Nephron progenitor cell (in vitro differentiated cells): ENCODE measurements around the gene SPPL3.

Experiments used
- DNase-seq: peaks from one replicate; pipeline ENCODE4 v3.0.0; 2021
- H3K27ac Mint-ChIP-seq: 2 replicates; pipeline ENCODE4 v1.8.0; 2021; ENCODE audit warnings: mild to moderate bottlenecking, moderate library complexity, mixed read lengths
- H3K27me3 Mint-ChIP-seq: 2 replicates; pipeline ENCODE4 v1.8.0; 2021; ENCODE audit warnings: mild to moderate bottlenecking, low read depth, mixed read lengths; ENCODE audit not compliant: poor library complexity
- H3K36me3 Mint-ChIP-seq: 2 replicates; pipeline ENCODE4 v1.8.0; 2021; ENCODE audit warnings: low read depth, mixed read lengths
- H3K4me1 Mint-ChIP-seq: 2 replicates; pipeline ENCODE4 v1.8.0; 2021; ENCODE audit warnings: mixed read lengths
- H3K4me3 Mint-ChIP-seq: 2 replicates; pipeline ENCODE4 v1.8.0; 2021; ENCODE audit warnings: mild to moderate bottlenecking, moderate library complexity, mixed read lengths
- H3K9me3 Mint-ChIP-seq: 2 replicates; pipeline ENCODE4 v1.8.0; 2021; ENCODE audit warnings: mild to moderate bottlenecking, moderate library complexity, mixed read lengths
- CTCF ChIP-seq: fragments of 200-600 bp; sonication (generic); IDR thresholded peaks from 2 replicates; pipeline ENCODE4 v1.5.0; 2021; ENCODE audit warnings: antibody characterized with exemption

Gene SPPL3

DNA sequence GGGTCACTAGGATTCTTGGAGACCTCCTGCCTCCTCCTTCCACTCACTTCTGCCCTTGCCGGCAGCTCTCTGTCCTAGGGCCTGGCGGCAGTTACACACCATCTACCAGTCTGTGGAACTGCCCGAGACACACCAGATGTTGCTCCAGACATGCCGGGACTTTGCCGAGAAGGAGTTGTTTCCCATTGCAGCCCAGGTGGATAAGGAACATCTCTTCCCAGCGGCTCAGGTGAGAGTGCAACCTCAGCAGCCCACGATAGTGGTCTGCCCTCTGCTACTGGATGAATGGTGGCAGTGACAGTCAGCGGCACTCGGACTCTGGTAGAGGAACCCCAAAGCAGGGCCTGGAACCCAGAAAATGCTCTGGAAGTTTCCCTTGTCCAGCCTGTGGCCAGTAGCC lies 177.2 kb downstream of the SPPL3 start:
- DNase-seq: no peak
- Mint-ChIP-seq H3K4me1 (peaks cover 18% of the 10 kb centered on the region), H3K4me3 (no peak overlapping the region), H3K36me3 (peaks cover 47% of the 10 kb centered on the region), H3K27me3 (peaks cover 6% of the 10 kb centered on the region), H3K9me3 (peaks cover 4% of the 10 kb centered on the region), H3K27ac (no peak overlapping the region)
- TF ChIP-seq CTCF: no peak

DNA sequence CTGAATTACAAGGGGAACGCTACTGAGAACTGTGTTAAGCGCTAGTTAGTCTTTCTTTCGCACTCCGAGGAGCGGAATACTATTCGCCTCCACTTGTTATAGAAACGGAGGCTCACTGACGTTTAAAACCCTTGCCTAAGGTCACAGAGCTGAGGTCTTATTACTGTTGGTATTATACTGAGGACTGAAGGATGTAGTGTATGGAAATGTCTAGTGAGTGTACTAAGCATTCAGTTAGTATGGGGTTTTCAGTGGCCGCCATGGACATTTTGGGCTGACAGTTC lies 177.7 kb downstream of the SPPL3 start:
- H3K36me3 Mint-ChIP-seq: peaks cover 46% of the 10 kb centered on the region
- no peak overlapping the region for H3K27ac Mint-ChIP-seq
- DNase-seq: no peak
- H3K27me3 Mint-ChIP-seq: peaks cover 6% of the 10 kb centered on the region
- peaks cover 4% of the 10 kb centered on the region for H3K9me3 Mint-ChIP-seq
- TF ChIP-seq CTCF: no peak
- H3K4me1 Mint-ChIP-seq: peaks cover 18% of the 10 kb centered on the region
- peak overlapping the region; percentile 82 for H3K4me3 Mint-ChIP-seq

GRCh38 chr12:120725659-120726509 lies 178.3 kb downstream of the SPPL3 start, which contains the start of gene ACADS:
Gene ACADS (plus strand): TSS chr12:120725826. CDS start chr12:120725886, 60 bp downstream.
- Mint-ChIP-seq H3K4me1 (peaks cover 18% of the 10 kb centered on the region), H3K9me3 (peaks cover 4% of the 10 kb centered on the region), H3K36me3 (peaks cover 49% of the 10 kb centered on the region), H3K4me3 (peak within 1 kb of the TSS; percentile 82), H3K27ac (no peak within 1 kb of the TSS), H3K27me3 (peaks cover 6% of the 10 kb centered on the region)
- DNase-seq: peak; percentile 98
- no peak for TF ChIP-seq CTCF

DNA sequence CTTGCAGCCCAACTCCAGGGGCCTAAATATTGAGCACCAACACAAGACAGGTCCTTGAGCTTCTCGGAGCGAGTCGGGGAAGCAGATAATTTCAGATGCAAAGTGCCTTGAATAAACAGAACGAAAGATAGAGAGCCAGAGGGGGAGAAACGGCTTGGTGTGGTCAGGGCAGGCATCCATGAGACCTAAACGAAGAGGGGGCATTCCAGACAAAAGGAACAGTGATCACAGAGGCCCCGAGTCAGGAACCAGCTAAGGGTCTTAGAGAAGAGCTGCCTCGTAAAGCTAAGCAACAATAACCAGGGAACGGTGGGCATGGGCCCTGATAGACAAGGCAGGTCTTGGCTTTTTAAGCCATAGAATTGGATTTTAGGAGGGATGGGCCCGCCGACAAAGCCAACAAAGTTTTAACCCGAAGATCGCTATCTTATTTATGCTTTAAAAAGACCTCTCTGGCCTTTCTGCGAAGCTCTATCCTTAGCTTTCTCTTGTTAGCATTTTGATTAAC lies 179.0 kb downstream of the SPPL3 start:
- Mint-ChIP-seq H3K9me3 (no peaks in the 10 kb centered on the region), H3K36me3 (peaks cover 47% of the 10 kb centered on the region), H3K27me3 (peaks cover 6% of the 10 kb centered on the region), H3K4me1 (peaks cover 18% of the 10 kb centered on the region), H3K27ac (no peak overlapping the region), H3K4me3 (peak overlapping the region; percentile 82)
- TF ChIP-seq CTCF: no peak
- no peak for DNase-seq

GRCh38 chr12:120724720-120725119 lies 179.4 kb downstream of the SPPL3 start:
- Mint-ChIP-seq H3K9me3 (no peaks in the 10 kb centered on the region), H3K4me3 (peak overlapping the region; percentile 82), H3K4me1 (peaks cover 18% of the 10 kb centered on the region), H3K36me3 (peaks cover 46% of the 10 kb centered on the region), H3K27ac (no peak overlapping the region), H3K27me3 (peaks cover 6% of the 10 kb centered on the region)
- DNase-seq: no peak
- no peak for TF ChIP-seq CTCF

DNA sequence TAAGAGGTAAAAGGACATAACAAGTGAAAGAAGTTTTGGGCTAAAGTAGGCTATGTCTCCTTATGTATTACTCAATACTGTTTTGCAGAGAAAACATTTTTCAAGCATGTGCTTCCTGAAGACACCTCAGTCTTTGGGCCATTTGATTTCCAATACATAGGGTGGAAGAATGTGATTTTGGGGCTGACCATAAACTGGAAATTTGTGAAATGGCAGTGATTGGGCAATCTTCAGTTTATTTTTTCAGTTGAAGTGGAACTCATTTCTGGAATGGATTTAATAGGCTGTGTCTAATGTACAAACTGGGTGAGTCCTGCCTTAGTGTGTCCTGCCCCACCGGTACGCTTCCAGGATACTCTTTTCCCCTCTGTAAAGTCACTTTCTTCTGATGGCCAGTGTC lies 181.4 kb downstream of the SPPL3 start:
- no peak for TF ChIP-seq CTCF
- DNase-seq: no peak
- no peak overlapping the region for H3K4me3 Mint-ChIP-seq
- H3K4me1 Mint-ChIP-seq: peaks cover 18% of the 10 kb centered on the region
- H3K27me3 Mint-ChIP-seq: peaks cover 6% of the 10 kb centered on the region
- H3K9me3 Mint-ChIP-seq: no peaks in the 10 kb centered on the region
- H3K27ac Mint-ChIP-seq: no peak overlapping the region
- H3K36me3 Mint-ChIP-seq: peaks cover 54% of the 10 kb centered on the region
